ENCODE results near the gene TET1. TPM values are rescaled to one million over a fixed set of nuclear protein-coding genes. Genes with fewer than 3 reads are reported as not detected.
A peak's percentile ranks its signal among the peaks of the same experiment; 100 is the strongest.
"Not testable (repeated sequence)": the region's sequence is repeated elsewhere in the genome, so short reads cannot be mapped to it uniquely, and the experiment has no call there.

Gene TET1
- total RNA-seq, 1 donor from 2014 or later, result 10.4 TPM

DNA sequence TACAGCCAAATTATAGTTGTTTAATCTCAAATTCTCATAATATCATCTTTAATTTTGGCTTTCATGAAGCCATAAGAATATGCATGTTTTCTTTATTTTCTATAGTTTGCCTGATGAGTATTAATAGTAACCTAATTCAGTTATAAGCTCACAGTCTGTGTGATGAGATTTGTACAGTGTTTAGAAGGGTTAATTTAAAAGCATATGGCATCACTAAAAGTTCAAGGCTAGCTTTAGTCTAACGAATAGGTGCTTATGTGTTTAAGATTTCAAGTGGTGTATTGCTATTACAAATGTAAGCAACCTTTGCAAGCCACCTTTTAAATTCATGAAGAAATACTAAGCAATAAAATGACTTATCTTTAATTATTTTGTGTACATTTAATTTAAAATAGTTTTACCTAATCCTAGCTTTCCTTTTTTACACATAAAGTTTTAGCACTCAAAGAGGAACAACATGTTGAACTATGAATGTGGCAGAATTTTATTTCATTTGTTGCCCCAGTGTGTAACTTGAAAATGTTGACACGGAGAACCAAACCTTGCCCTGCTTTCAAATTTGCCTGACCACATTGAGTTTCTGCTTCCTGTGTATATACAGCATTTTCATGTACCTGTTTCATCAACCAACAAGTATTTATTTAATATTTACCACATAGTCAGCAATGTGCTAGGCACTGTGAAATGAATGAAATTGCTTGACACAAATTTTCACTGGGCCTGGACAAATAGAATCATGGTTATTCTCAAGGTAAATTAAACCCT, 41.5 kb downstream of the TET1 start:
- DNase-seq (ENCODE audit: low spot score), result no peak
- intact Hi-C loops (cut with DNase I), result loop anchor here (5.0 kb wide), 1 partner anchor 39 kb away; the partner anchor contains the start of gene TET1
- no peak for ATAC-seq

DNA sequence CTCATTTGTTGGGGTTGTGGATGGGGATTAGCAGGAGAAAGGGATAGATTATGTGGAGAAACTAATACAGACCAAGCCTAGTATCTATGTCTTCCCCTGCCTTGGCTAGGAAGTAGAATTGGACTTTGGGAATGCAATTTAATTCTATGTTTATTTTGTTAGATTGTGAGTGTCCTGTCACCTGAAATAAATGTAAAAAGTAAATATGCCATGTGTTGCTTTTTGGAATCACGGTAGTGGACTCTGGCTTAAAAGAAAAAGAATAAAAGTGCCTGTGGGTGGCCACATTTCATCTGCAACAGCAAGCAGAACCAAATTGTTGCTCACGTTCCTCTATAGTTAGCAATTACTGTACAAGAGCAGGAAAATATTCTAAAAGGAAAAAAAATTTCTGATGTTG, 42.3 kb downstream of the TET1 start:
- ATAC-seq (no peak), DNase-seq (ENCODE audit: low spot score) (no peak)
- intact Hi-C loops (cut with DNase I), result loop anchor here (5.0 kb wide), 1 partner anchor 40 kb away; the partner anchor contains the start of gene TET1

DNA sequence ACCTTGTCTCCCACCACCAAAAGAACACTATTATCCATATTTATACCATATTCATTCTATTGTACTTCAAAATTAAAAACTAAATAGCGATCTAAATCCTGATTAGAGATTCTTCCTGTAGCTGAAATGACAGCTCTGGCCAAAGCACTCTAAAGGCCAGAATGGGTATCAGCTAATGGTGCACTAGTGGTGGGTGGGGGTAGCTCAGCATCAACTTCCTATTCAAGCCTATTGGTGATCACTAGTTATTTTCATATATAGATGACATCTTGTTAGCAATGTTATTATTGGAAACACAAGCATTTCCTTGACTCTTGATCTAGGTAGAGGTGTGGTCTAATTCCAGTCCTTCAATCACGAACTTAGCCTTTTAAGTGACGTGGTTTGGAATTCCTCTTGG, 43.6 kb downstream of the TET1 start:
- no peak for DNase-seq (ENCODE audit: low spot score)
- intact Hi-C loops (cut with DNase I), result loop anchor here (5.0 kb wide), 1 partner anchor 41 kb away; the partner anchor contains the start of gene TET1
- no peak for ATAC-seq

DNA sequence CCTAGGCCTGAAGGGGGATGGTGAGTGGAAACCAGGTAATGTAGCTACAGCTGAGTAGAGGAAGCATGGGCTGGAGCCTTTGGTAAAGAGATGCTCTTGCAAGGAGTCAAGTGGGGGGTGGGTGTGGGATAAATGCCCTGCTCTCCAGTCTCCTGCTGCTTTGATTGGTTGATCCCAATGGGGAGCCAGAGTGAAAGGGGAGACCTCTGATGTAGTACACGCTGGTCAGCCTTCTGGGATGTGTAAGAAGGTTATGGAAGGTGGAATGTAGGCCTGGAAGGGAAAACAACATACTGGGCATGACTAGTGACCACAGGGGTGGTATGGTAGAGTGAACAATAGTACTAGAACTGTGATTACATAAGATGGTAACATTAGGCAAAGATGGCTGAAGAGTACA, 44.3 kb downstream of the TET1 start:
- no peak for ATAC-seq
- no peak for DNase-seq (ENCODE audit: low spot score)
- intact Hi-C loops (cut with DNase I), result loop anchor here (5.0 kb wide), 1 partner anchor 42 kb away; the partner anchor contains the start of gene TET1

DNA sequence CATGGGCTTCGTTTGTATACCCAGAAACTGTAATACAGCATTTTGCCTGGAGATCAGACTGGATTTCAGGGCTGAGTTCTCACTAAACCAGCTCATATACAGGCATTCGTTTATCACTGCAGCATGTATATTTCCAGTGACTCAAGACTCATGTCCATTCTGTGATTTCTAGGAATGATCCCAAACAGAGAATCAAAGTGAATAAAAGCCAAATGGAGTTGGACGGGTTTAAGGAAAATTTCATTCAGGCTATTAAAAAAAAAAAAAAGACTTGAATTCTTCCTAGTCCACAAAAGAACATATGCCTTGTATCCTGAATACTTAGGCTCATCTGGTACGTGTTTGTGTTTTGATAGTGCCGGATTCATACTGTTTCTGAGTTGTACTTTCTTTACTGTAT, 46.8 kb downstream of the TET1 start:
- intact Hi-C loops (cut with DNase I), result no loop called here
- DNase-seq (ENCODE audit: low spot score) (no peak), ATAC-seq (peak; percentile 62)

DNA sequence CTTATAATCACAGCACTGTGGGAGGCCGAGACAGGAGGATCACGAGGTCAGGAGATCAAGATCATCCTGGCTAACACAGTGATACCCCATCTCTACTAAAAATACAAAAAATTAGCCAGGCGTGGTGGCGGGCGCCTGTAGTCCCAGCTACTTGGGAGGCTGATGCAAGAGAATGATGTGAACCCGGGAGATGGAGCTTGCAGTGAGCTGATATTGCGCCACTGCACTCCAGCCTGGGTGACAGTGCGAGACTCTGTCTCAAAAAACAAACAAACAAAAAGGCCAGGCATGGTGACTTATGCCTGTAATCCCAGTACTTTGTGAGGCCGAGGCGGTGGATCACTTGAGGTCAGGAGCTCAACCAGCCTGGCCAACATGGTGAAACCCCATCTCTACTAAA, 49.9 kb downstream of the TET1 start:
- not testable (repeated sequence) for ATAC-seq

DNA sequence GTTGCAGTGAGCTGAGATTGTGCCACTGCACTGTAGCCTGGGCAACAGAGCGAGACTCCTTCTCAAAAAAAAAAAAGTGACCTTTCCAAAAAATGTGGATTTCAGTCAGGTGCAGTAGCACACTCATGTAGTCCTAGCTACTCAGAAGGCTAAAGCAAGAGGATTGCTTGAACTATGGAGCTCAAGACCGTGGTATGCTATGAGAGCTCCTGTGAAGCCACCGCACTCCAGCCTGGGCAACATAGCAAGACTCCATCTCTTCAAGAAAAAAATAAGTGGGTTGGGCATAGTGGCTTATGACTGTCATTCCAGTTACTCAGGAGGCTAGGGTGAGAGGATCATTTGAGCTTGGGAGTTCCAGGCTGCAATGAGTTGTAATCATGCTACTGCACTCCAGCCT, 51.1 kb downstream of the TET1 start:
- intact Hi-C loops (cut with DNase I), result no loop called here
- DNase-seq (ENCODE audit: low spot score) (no peak), ATAC-seq (no peak)

More for the DNA sequence above, 49.9 kb downstream of the TET1 start:
- intact Hi-C loops (cut with DNase I); DNase-seq (ENCODE audit: low spot score): not testable (repeated sequence)

DNA sequence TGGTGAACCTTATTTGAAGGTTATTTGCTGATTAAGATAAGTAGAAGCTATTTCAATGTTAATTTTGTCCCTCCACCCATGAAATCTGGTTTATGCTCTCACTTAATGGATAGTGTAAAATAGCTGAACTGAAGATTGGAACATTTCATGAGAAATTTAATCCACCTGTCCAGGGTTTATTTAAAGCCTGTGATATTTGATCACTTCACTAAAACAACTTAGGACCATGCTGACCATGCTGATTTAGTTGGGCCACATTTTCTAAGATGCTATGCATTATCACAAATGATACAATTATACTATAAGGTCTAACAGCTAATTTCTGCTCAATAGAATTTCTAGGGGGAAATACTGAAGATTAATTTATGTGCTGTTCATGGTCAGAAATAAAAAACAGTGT, 53.8 kb downstream of the TET1 start:
- intact Hi-C loops (cut with DNase I); ATAC-seq; DNase-seq (ENCODE audit: low spot score): not testable (repeated sequence)

DNA sequence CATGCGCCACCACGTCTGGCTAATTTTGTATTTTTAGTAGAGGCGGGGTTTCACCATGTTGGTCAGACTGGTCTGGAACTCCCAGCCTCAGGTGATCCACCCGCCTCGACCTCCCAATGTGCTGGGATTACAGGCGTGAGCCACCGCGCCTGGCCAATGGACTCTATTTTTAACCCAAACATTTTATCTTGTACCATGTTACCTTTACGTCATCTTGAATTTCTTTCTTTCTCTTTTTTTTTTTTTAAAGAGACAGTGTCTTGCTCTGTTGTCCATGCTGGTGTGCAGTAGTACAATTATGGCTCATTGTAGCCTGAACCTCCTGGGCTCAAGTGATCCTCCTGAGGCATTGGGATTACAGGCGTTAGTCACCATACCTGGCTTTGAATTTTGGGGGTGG, 57.6 kb downstream of the TET1 start:
- not testable (repeated sequence) for ATAC-seq

DNA sequence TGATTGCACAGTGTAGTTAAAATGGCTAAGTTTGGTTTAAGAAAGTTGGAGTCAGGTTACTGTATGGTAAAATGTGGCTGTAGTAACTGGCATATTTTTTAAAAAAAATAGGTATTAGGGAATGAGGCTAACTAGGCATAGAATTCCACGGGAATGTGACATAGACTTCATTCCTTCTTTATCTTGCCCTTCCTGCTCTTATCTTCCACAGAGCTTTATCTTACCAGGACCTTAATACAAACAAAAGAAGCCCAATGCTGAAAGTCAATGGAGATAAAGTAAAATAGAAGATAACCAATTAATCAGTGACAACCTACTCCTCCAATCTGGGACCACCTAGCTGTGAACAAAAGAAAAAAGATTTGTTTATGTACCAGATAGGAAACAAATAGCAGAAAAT, 58.1 kb downstream of the TET1 start:
- no peak for ATAC-seq
- intact Hi-C loops (cut with DNase I), result no loop called here
- DNase-seq (ENCODE audit: low spot score), result no peak

More for the DNA sequence above, 57.6 kb downstream of the TET1 start:
- DNase-seq (ENCODE audit: low spot score); intact Hi-C loops (cut with DNase I): not testable (repeated sequence)

DNA sequence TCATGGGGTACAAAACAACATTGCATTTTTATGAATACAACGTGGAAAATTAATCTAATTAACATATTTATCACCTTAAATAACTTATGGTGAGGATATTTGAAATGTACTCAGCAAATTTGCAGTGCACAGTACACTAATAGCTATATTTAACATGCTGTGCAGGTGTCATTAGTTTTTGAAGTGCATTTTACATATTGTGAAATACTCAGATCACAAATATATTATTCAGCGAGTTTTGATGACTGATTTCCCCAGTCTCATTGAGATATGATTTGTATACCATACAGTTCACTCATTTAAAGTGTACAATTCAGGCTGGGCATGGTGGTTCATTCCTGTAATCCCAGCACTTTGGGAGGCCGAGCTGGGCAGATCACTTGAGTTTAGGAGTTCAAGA, 59.5 kb downstream of the TET1 start:
- intact Hi-C loops (cut with DNase I), result no loop called here
- DNase-seq (ENCODE audit: low spot score) (no peak), ATAC-seq (no peak)

DNA sequence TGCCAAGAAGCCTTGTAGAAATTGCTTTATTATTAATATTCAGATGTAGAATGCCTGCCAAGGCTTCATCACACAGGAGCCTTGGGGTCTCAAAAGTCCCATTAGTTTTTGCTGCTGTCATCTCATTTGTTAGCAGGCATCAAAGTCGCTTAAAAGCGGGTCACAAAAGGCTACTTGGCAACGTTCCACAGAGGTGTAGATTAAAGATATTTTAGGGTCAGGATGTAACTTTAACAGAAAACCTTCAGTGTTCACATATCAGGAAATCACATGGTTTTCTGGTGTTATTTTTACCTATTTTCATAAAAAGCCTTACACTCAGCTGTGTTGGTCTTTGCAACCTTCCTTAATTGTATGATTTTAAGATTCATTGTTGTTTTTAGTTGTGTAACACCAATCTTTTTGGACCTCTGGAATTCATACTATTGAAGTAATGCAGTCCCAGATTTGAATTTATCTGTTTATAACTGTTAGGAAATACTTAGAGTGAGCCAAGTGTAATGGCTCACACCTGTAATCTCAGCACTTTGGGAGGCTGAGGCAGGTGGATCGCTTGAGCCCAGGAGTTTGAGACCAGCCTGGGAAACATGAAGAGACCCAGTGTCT, 65.3 kb downstream of the TET1 start:
- ATAC-seq (peak; percentile 26), DNase-seq (ENCODE audit: low spot score) (no peak)
- intact Hi-C loops (cut with DNase I), result no loop called here

DNA sequence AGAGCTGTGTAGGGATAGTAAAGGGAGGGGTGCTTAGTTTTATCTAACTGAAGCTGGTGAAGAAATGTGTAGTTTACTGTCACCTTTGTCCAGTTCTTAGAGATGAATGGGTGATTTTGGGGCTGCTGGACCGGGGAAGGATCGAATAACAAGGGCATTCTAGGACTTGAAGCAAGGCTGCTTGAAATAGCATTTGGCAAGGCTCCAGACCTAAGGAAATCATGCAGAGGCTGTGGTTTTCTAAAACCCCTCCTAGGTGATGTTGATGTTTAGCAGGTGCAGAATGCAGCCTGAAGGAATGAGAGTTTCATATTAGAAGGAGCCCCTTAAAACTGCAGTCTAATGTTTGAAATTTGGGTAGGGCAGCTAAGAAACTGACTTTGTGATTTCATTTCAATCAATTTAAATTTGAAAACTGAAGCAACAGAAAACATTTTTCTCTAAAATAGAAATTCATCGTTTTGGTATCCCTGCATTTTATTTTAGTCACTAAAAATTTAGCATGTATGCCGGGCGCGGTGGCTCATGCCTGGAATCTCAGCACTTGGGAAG, 68.5 kb downstream of the TET1 start:
- intact Hi-C loops (cut with DNase I), result no loop called here
- ATAC-seq, result no peak
- no peak for DNase-seq (ENCODE audit: low spot score)

DNA sequence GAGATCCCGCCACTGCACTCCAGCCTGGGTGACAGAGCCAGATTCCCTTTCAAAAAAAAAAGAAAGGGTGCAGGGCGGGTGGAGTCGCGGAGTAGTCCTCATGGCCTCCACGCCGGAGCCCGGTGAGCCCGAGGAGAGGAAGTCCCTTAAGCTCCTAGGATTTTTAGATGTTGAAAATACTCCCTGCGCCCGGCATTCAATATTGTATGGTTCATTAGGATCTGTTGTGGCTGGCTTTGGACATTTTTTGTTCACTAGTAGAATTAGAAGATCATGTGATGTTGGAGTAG, 72.1 kb downstream of the TET1 start:
- intact Hi-C loops (cut with DNase I); DNase-seq (ENCODE audit: low spot score); ATAC-seq: not testable (repeated sequence)

DNA sequence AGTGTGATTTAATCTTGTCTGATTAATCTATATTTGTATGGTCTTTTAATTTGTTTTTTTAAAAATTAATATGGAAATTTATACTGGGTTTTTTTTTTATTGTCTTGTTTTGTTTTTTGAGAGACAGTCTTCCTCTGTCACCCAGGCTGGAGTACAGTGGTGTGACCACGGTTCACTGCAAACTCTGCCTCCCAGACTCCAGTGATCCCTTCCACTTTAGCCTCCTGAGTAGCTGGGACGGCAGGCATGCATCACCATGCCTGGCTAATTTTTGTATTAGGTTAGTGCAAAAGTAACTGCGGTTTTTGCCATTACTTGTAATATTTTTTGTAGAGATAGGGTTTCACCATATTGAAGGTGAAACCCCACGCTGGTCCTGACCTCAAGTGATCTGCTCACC, 73.1 kb downstream of the TET1 start:
- intact Hi-C loops (cut with DNase I), result no loop called here
- DNase-seq (ENCODE audit: low spot score) (no peak), ATAC-seq (no peak)

DNA sequence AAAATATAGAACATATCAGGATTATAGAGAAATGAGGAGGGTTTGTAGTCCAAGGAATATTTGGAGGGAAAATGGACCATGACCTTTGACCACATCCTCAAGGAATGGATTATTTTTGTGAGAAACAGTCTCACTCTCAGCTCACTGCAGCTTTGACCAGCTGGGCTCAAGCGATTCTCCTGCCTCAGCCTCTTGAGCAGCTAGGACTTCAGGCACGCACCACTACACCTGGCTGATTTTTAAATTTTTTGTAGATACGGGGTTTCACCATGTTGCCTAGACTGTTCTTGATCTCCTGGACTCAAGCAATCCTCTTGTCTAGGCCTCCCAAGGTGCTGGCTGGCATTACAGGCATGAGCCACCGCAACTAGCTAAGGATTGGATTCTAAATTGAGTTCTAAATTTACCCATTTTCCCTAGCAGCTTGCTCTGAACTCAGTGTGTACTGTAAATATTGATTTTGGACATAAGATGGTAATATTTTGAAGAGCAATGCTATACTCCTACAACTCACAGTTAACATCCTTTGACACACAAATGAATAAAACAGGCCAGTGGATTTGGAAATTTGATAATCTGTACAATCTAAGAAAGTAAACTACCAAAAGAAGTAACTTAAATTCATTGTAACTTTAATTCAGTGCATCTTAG, 73.8 kb downstream of the TET1 start:
- ATAC-seq (peak; percentile 51), DNase-seq (ENCODE audit: low spot score) (no peak)
- intact Hi-C loops (cut with DNase I), result no loop called here

DNA sequence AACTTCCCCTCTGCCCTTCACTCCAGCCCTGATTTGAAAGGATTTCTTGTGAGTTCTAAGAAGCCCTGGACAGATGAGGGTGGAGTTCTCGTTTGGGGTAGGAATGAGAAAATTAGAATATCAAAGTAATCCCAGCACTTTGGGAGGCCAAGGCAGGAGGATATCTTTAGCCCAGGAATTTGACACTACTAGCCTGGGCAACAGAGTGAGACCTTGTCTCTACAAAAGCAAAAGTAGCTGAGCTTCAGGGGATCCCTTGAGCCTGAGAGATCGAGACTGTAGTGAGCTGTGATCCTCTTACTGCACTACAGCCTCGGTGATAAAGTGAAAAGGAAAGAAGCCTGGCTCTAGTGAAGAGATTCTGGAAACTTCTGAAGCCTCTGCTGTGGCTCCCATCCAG, 76.2 kb downstream of the TET1 start:
- peak; percentile 35 for ATAC-seq
- intact Hi-C loops (cut with DNase I), result no loop called here
- no peak for DNase-seq (ENCODE audit: low spot score)

DNA sequence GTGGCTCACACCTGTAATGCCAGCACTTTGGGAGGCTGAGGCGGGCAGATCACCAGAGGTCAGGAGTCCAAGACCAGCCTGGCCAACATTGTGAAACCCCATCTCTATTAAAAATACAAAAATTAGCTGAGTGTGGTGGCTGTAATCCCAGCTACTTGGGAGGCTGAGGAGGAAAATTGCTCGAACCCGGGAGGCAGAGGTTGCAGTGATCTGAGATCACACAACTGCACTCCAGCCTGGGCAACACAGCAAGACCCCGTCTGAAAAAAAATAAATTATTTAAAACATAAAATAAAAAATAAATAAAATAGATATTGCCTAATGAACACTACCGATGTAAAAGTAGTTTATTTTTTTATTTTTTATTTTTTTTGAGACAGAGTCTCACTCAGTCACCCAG, 83.4 kb downstream of the TET1 start:
- ATAC-seq; DNase-seq (ENCODE audit: low spot score); intact Hi-C loops (cut with DNase I): not testable (repeated sequence)

DNA sequence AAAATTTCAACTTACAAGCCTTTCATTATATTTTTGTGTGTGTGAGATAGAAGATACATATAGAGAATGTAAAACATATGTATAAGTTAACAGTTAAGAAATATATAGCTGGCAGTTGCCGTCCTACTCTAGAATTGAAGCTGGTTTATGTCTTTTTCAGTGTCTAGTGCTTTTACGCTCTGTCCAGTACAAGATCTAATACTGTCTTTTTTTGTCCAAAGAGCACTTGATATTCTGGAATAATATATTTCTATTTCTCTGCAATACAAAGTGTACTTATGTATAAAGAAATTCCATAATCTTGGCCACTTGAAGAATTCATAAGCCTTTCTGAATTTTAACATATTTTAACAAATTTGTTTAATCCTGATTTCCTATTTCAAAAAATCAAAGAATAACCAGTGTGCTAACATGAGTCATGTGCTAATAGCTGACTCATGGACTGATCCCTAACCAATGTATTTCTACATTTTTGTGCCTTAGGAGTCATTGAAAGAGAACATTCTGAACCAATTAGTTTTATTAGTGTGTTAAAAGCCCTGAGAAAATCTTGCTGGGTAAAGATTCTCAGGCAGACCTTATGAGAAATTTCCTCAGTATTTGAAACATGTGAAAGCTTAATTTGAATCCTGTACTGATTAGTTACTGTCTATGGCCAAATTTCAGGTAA, 87.7 kb downstream of the TET1 start:
- ATAC-seq, result peak; percentile 96
- DNase-seq (ENCODE audit: low spot score), result no peak
- intact Hi-C loops (cut with DNase I), result no loop called here
